KMS-11 (cell line): ENCODE results near the gene OR5V1.
A peak's percentile ranks its signal among the peaks of the same experiment; 100 is the strongest.
"Not testable (repeated sequence)": the region's sequence is repeated elsewhere in the genome, so short reads cannot be mapped to it uniquely, and the experiment has no call there.

ENCODE experiments used
- H2AFZ ChIP-seq: fragments of 200-600 bp; sonication (generic); 2 replicates; pipeline ENCODE4 v1.6.1; 2016; ENCODE audit warnings: antibody characterized with exemption, mixed run types, low read depth
- H3K27ac ChIP-seq: fragments of 200-600 bp; sonication (generic); 2 replicates; pipeline ENCODE4 v1.6.1; 2016; ENCODE audit warnings: mild to moderate bottlenecking, mixed run types
- H3K27me3 ChIP-seq: fragments of 200-600 bp; sonication (generic); 2 replicates; pipeline ENCODE4 v1.6.1; 2017; ENCODE audit warnings: mild to moderate bottlenecking, low read depth, mixed run types, moderate library complexity; ENCODE audit not compliant: insufficient read depth
- H3K36me3 ChIP-seq: fragments of 200-600 bp; sonication (generic); 2 replicates; pipeline ENCODE4 v1.6.1; 2017; ENCODE audit warnings: mild to moderate bottlenecking, mixed run types; ENCODE audit not compliant: insufficient read depth
- H3K4me1 ChIP-seq: fragments of 200-600 bp; sonication (generic); 2 replicates; pipeline ENCODE4 v1.6.1; 2016; ENCODE audit warnings: mild to moderate bottlenecking, low read depth, mixed run types; ENCODE audit not compliant: poor library complexity, severe bottlenecking
- H3K4me2 ChIP-seq: fragments of 200-600 bp; sonication (generic); 2 replicates; pipeline ENCODE4 v1.7.0; 2016; ENCODE audit warnings: mild to moderate bottlenecking, mixed run types
- H3K4me3 ChIP-seq: fragments of 200-600 bp; sonication (generic); IDR thresholded peaks from 2 replicates; pipeline ENCODE4 v1.6.1; 2017; ENCODE audit warnings: low read depth, low read length, mixed read lengths; ENCODE audit not compliant: insufficient read depth
- H3K79me2 ChIP-seq: fragments of 200-600 bp; sonication (generic); 2 replicates; pipeline ENCODE4 v1.6.1; 2016; ENCODE audit warnings: low read depth, mixed run types; ENCODE audit not compliant: insufficient read depth
- H3K9ac ChIP-seq: fragments of 200-600 bp; sonication (generic); 2 replicates; pipeline ENCODE4 v1.6.1; 2016; ENCODE audit warnings: mild to moderate bottlenecking, mixed run types
- H4K20me1 ChIP-seq: fragments of 200-600 bp; sonication (generic); 2 replicates; pipeline ENCODE4 v1.6.1; 2016; ENCODE audit warnings: mild to moderate bottlenecking, mixed run types; ENCODE audit not compliant: insufficient read depth
- CTCF ChIP-seq: fragments of 200-600 bp; sonication (generic); conservative IDR thresholded peaks from 2 replicates; pipeline ENCODE4 v1.6.1; 2017; ENCODE audit warnings: low read depth, mild to moderate bottlenecking, antibody characterized with exemption, low read length, moderate library complexity, mixed read lengths

Gene OR5V1

DNA sequence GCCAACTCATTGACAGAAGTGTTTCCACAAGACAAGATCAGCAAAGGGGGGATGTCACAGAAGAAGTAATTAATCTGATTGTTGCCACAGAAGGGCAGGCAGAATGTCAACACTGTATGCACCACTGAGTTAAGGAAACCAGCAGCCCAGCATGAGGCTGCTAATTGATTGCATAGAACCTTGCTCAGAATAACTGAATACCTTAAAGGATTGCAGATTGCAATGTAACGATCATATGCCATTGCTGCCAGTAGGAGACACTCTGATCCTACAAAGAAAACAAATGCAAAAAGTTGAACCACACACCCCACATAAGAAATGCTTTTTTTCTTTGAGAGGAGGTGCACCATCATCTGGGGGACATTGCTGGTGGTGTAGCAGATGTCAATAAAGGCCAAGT is 13.1 kb downstream of the OR5V1 start:
- no peaks in the 10 kb centered on the region for H3K27me3 ChIP-seq
- no peaks in the 10 kb centered on the region for H4K20me1 ChIP-seq
- H3K4me2 ChIP-seq, result no peak overlapping the region
- TF ChIP-seq CTCF, result 0 out of 2 replicates have a peak, but pooled peaks have one; percentile 14
- no peaks in the 10 kb centered on the region for H3K36me3 ChIP-seq
- H3K27ac ChIP-seq, result no peak overlapping the region
- H3K4me1 ChIP-seq, result no peaks in the 10 kb centered on the region
- H2AFZ ChIP-seq, result no peak overlapping the region
- no peak overlapping the region for H3K9ac ChIP-seq
- H3K4me3 ChIP-seq, result no peak overlapping the region
- H3K79me2 ChIP-seq, result no peaks in the 10 kb centered on the region

- Histone ChIP-seq H2AFZ (no peak overlapping the region), H3K27me3 (no peaks in the 10 kb centered on the region), H3K9ac (no peak overlapping the region), H3K4me3 (no peak overlapping the region), H3K36me3 (no peaks in the 10 kb centered on the region), H3K79me2 (no peaks in the 10 kb centered on the region), H3K4me1 (no peaks in the 10 kb centered on the region), H3K4me2 (no peak overlapping the region), H3K27ac (no peak overlapping the region), H4K20me1 (no peaks in the 10 kb centered on the region)
- no peak for TF ChIP-seq CTCF
These were observed 13.7 kb downstream of the OR5V1 start for GRCh38 chr6:29354980-29355379.

DNA sequence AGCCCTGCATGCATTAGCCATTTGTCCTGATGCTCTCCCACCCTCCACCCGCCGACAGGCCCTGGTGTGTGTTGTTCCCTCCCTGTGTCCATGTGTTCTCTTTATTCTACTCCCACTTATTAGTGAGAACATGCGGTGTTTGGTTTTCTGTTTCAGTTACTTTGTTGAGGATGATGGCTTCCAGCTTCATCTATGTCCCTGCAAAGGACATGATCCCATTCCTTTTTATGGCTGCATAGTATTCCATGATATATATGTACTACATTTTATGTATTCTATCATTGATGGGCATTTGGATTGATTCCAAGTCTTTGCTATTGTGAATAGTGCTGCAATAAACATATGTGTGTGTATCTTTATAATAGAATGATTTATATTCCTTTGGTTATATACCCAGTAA is 19.3 kb downstream of the OR5V1 start:
- not testable (repeated sequence) for H4K20me1 ChIP-seq, H3K27me3 ChIP-seq, H3K27ac ChIP-seq, H2AFZ ChIP-seq, H3K36me3 ChIP-seq, H3K4me2 ChIP-seq, H3K79me2 ChIP-seq, H3K9ac ChIP-seq, H3K4me3 ChIP-seq, H3K4me1 ChIP-seq

DNA sequence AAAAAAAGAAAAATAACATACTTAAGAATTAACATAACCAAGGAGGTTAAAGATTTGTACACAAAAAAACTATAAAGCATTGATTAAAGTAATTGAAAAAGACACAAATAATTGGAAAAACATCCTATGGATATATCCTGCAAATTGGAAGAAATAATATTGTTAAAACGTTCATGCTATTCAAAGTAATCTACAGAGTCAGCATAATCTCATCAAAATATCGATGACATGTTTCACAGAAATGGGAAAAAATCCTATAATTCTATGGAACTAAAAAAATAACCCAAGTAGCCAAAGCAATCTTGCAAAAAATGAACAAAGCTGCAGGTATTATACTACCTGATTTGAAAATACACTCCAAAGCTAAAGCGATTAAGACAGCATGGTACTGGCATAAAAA is 23.3 kb downstream of the OR5V1 start:
- no peak for TF ChIP-seq CTCF
- Histone ChIP-seq H2AFZ (no peak overlapping the region), H3K79me2 (no peaks in the 10 kb centered on the region), H3K27ac (no peak overlapping the region), H3K36me3 (no peaks in the 10 kb centered on the region), H3K4me2 (no peak overlapping the region), H3K27me3 (no peaks in the 10 kb centered on the region), H3K4me1 (no peaks in the 10 kb centered on the region), H3K9ac (no peak overlapping the region), H3K4me3 (no peak overlapping the region), H4K20me1 (no peaks in the 10 kb centered on the region)

DNA sequence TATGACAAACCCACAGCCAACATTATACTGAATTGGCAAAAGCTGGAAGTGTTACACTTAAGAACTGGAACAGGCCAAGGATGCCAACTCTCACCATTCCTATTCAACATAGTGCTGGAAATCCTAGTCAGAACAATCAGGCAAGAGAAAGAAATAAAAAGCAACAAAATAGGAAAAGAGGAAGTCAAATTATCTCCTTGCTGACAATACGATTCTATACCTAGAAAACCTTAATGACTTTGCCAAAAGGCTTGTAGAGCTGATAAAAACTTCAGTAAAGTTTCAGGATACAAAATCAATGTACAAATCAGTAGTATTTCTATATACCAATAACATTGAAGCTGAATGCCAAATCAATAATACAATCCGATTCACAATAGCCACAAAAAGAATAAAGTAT is 32.4 kb downstream of the OR5V1 start:
- TF ChIP-seq CTCF, result no peak

More for the DNA sequence above, 32.4 kb downstream of the OR5V1 start:
- Histone ChIP-seq H2AFZ (no peak overlapping the region), H3K4me2 (no peak overlapping the region), H3K4me1 (no peaks in the 10 kb centered on the region), H3K9ac (no peak overlapping the region), H3K27me3 (no peaks in the 10 kb centered on the region), H4K20me1 (no peaks in the 10 kb centered on the region), H3K27ac (no peak overlapping the region), H3K4me3 (no peak overlapping the region), H3K36me3 (no peaks in the 10 kb centered on the region), H3K79me2 (no peaks in the 10 kb centered on the region)
